SH-SY5Y (cell line): ENCODE data around the gene POLR2E.

Experiments used
- GATA2 ChIP-seq: IDR thresholded peaks from 2 replicates; pipeline ENCODE4 v1.6.1; 2011; ENCODE audit warnings: mild to moderate bottlenecking, low read depth, low read length
- GATA3 ChIP-seq: IDR thresholded peaks from 2 replicates; pipeline ENCODE4 v1.6.1; 2011; ENCODE audit warnings: low read depth, mild to moderate bottlenecking, low read length, moderate library complexity

The POLR2E gene

DNA sequence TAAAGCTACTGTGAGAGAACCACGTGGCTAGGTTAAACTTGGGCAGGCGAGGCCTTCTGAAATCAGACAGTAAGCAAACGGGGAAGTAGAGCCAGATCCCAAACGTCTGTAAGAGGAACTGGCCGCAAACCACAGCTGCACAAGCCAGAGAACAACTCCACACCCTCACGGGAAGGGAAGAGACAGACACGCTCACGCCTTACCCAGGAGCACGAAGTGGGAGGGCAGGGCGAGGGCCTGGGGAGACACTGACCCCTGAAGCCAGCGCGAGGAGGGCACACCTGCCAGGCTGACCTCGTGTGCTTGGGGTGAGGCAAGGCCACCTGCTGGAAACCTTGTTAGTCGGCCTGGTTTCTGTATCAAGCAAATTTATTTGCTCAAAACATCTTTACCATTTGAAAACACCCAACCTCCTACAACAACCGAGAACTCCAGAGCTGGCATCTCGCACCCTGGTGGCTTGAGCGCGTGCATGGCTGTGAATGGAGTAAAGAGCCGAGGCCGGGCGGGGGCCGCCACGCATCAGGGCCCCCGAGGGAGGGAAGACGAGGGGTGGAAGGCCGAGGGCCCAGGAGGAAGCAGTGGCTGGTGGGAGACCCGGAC is 7.3 kb downstream of the POLR2E start:
- TF ChIP-seq GATA3, result no peak
- no peak for TF ChIP-seq GATA2

GRCh38 chr19:1086613-1087012 is 8.6 kb downstream of the POLR2E start:
- TF ChIP-seq GATA2 (no peak), GATA3 (no peak)

GRCh38 chr19:1085676-1086442 is 9.3 kb downstream of the POLR2E start:
- TF ChIP-seq GATA2 (no peak), GATA3 (no peak)

- TF ChIP-seq GATA3 (no peak), GATA2 (no peak)
Observed at GRCh38 chr19:1085053-1085658, 10.0 kb downstream of the POLR2E start.

GRCh38 chr19:1084024-1084868 is 10.9 kb downstream of the POLR2E start:
- TF ChIP-seq GATA2 (no peak), GATA3 (no peak)

- TF ChIP-seq GATA2, result no peak
Observed at GRCh38 chr19:1082928-1083816, 12.0 kb downstream of the POLR2E start.

DNA sequence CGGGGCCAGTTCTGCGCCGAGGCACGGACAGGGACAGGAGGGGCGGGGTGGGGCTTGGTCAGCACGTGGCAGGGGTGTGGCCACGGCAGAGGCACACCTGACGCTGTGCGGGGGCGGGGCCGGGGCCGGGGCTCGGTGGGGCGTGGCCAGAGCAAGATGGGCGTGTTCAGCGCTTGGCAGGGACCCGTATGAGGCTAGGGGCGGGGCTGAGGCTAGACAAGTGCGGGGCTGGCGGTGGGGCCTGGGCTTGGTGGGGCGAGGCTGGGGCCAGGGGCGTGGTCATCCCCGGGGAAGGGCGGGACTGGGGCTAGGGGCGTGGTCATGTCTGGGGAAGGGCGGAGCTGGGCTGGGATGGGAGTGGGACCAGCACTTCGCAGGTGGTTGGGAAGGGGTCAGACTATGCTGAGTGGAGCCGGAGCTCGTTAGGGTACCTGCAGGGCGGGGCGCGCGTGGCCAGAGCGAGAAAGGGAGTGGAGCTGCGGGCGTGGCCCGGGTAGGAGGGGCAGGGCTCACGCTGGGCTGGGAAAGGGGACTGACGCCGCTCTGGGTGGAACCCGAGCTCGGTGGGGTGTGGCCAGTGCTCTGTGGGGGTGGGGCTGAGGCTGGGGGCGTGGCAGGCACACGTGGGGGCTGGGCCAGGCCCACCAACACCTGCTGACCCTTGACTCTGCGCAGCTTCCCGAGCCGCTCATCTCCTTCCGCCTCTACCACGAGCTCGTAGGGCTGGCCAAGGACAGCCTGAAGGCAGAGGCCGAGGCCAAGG is 12.8 kb downstream of the POLR2E start:
- TF ChIP-seq GATA2 (no peak), GATA3 (no peak)

- TF ChIP-seq GATA3 (no peak), GATA2 (no peak)
Observed at GRCh38 chr19:1081301-1082164, 13.6 kb downstream of the POLR2E start.

DNA sequence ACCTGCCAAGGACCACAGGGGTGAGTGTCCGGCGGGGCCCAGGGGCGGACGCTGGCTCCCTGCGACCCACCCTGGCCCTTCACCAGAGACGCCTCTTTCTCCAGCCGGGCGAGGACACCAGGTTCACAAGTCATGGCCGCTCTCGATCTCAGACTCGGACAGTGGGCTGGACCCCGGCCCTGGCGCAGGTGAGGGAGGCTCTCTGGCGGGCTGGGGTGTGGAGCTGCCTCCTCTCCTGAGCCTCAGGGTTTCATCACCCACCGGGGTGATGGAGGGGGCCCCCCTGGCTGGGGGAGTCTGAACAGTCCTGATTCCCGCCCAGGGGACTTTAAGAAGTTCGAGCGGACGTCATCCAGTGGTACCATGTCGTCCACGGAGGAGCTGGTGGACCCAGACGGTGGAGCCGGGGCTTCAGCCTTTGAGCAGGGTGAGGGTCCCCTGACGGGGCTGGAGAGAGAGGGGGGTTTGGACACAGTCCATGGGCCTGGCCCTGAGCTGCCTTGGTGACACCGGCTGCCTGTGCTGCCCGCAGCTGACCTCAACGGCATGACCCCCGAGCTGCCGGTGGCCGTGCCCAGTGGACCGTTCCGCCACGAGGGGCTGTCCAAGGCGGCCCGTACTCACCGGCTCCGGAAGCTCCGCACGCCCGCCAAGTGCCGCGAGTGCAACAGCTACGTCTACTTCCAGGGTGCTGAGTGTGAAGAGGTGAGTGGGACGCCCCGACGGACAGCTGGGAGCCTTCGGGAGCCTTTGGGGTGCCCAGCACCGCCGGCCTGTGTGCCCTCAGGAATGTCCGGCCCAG is 14.6 kb downstream of the POLR2E start:
- TF ChIP-seq GATA3, result no peak
- TF ChIP-seq GATA2, result no peak

DNA sequence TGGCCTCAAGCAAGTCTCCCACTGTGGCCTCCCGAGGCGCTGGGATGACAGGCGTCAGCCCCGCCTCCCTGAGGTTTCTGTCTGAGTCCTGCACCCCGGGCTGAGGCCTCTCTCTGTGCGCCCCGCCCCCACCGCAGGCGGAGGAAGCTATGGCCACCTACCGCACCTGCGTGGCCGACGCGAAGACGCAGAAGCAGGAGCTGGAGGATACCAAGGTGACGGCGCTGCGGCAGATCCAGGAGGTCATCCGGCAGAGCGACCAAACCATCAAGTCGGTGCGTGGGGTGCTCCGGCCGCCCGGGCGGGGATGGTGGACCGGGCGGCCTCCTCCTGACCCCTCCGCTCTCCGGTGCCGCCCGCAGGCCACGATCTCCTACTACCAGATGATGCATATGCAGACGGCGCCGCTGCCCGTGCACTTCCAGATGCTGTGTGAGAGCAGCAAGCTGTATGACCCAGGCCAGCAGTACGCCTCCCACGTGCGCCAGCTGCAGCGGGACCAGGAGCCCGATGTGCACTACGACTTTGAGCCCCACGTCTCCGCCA is 15.5 kb downstream of the POLR2E start:
- TF ChIP-seq GATA2, result no peak
- no peak for TF ChIP-seq GATA3

DNA sequence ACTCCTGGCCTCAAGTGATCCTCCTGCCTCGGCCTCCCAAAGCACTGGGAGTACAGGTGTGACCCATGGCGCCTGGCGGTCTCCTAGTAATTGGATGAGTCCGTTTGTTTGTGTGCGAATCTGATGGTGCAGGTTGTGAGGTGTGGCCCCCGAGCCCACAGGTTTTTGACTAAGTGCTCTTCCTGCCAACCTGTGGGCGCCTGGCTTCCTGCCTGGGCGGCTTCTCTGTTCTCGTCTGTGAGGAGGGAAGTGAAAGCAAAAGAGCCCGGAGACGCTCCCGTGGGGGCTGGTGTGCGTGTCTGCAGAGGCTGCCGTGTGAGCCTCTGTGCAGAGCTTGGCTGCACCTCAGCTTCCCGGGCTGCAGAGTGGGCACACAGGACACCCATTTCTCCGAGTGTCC is 18.2 kb downstream of the POLR2E start:
- TF ChIP-seq GATA2, result no peak
